H7 (cell line): ENCODE results near the gene MYO7A. TPM values are rescaled to one million over a fixed set of nuclear protein-coding genes. Genes with fewer than 3 reads are reported as not detected.

Source experiments
- DNase-seq: peaks from one replicate; pipeline ENCODE4 v3.0.0; 2012
- H3K27me3 ChIP-seq: 2 replicates; pipeline ENCODE4 v1.6.0; 2011; ENCODE audit warnings: mild to moderate bottlenecking, low read length; ENCODE audit not compliant: control insufficient read depth, insufficient read depth
- H3K36me3 ChIP-seq: replicated peaks from 2 replicates; pipeline ENCODE4 v1.5.1; 2011; ENCODE audit warnings: low read length; ENCODE audit not compliant: control insufficient read depth, insufficient read depth
- H3K4me3 ChIP-seq: 2 replicates; pipeline ENCODE4 v1.5.1; 2011; ENCODE audit warnings: low read depth, mild to moderate bottlenecking, control low read depth, low read length, moderate library complexity; ENCODE audit not compliant: insufficient read depth
- total RNA-seq: library from RNA; depleted of rRNA; stranded (reverse); fragments of >200 nt; shearing (Covaris generic); gene quantifications from 2 replicates; pipeline ENCODE4 v1.2.3, GENCODE V29; 2014; rRNA removed

MYO7A gene
- 1.8 and 2.2 TPM in 2 replicates for total RNA-seq

GRCh38 chr11:77127920-77128691 lies at the start of gene MYO7A:
TSS of gene MYO7A (plus strand) at chr11:77128246. CDS start at chr11:77130635, 2,389 bp downstream.
- no peaks in the 10 kb centered on the region for H3K27me3 ChIP-seq
- H3K4me3 ChIP-seq: peak within 1 kb of the TSS; percentile 38
- H3K36me3 ChIP-seq: peaks cover 1% of the 10 kb centered on the region; the same call in 1 of the 2 replicates
- peak; percentile 84 for DNase-seq

- Histone ChIP-seq H3K27me3 (no peaks in the 10 kb centered on the region), H3K4me3 (no peak overlapping the region), H3K36me3 (no peaks in the 10 kb centered on the region)
- DNase-seq: no peak
Observed at GRCh38 chr11:77079666-77080065, 48.4 kb upstream of the MYO7A start.

GRCh38 chr11:77080643-77081210 lies 47.3 kb upstream of the MYO7A start:
- Histone ChIP-seq H3K36me3 (no peaks in the 10 kb centered on the region), H3K27me3 (no peaks in the 10 kb centered on the region), H3K4me3 (no peak overlapping the region)
- DNase-seq: peak; percentile 7

- peak; percentile 40 for DNase-seq
- Histone ChIP-seq H3K27me3 (no peaks in the 10 kb centered on the region), H3K4me3 (no peak overlapping the region), H3K36me3 (no peaks in the 10 kb centered on the region)
Observed at GRCh38 chr11:77081381-77081851, 46.6 kb upstream of the MYO7A start.

GRCh38 chr11:77081976-77082836 lies 45.8 kb upstream of the MYO7A start:
- Histone ChIP-seq H3K4me3 (no peak overlapping the region), H3K27me3 (no peaks in the 10 kb centered on the region), H3K36me3 (no peaks in the 10 kb centered on the region)
- peak; percentile 44 for DNase-seq

- Histone ChIP-seq H3K4me3 (no peak overlapping the region), H3K36me3 (no peaks in the 10 kb centered on the region; the same call in 1 of the 2 replicates), H3K27me3 (no peaks in the 10 kb centered on the region)
- peak; percentile 46 for DNase-seq
Observed at GRCh38 chr11:77082838-77083565, 45.0 kb upstream of the MYO7A start.

GRCh38 chr11:77083566-77084245 lies 44.3 kb upstream of the MYO7A start:
- DNase-seq: peak; percentile 20
- H3K27me3 ChIP-seq: no peaks in the 10 kb centered on the region
- no peaks in the 10 kb centered on the region; the same call in 1 of the 2 replicates for H3K36me3 ChIP-seq
- no peak overlapping the region for H3K4me3 ChIP-seq

GRCh38 chr11:77084581-77085191 lies 43.4 kb upstream of the MYO7A start:
- H3K36me3 ChIP-seq: no peaks in the 10 kb centered on the region; the same call in 1 of the 2 replicates
- H3K4me3 ChIP-seq: no peak overlapping the region
- peak; percentile 32 for DNase-seq
- H3K27me3 ChIP-seq: no peaks in the 10 kb centered on the region

GRCh38 chr11:77085652-77086051 lies 42.4 kb upstream of the MYO7A start:
- Histone ChIP-seq H3K36me3 (no peaks in the 10 kb centered on the region; the same call in 1 of the 2 replicates), H3K4me3 (no peak overlapping the region), H3K27me3 (no peaks in the 10 kb centered on the region)
- DNase-seq: no peak

- Histone ChIP-seq H3K4me3 (no peak overlapping the region), H3K27me3 (no peaks in the 10 kb centered on the region), H3K36me3 (no peaks in the 10 kb centered on the region; the same call in 1 of the 2 replicates)
- DNase-seq: no peak
Observed at GRCh38 chr11:77086521-77087472, 41.2 kb upstream of the MYO7A start.

GRCh38 chr11:77087723-77088225 lies 40.3 kb upstream of the MYO7A start:
- H3K36me3 ChIP-seq: no peaks in the 10 kb centered on the region; the same call in 1 of the 2 replicates
- H3K4me3 ChIP-seq: no peak overlapping the region
- no peaks in the 10 kb centered on the region for H3K27me3 ChIP-seq
- no peak for DNase-seq
